ENCODE data around the gene ST6GAL1.
"Not testable (repeated sequence)": the region's sequence is repeated elsewhere in the genome, so short reads cannot be mapped to it uniquely, and the experiment has no call there.

The ST6GAL1 gene

GRCh38 chr3:186971106-186971505, 40.8 kb downstream of the ST6GAL1 start:
- not testable (repeated sequence) for DNase-seq

- no peak for DNase-seq
These were observed 41.3 kb downstream of the ST6GAL1 start for GRCh38 chr3:186971578-186971977.

GRCh38 chr3:186973702-186974101, 43.4 kb downstream of the ST6GAL1 start:
- no peak for DNase-seq

- no peak for DNase-seq
These were observed 44.5 kb downstream of the ST6GAL1 start for GRCh38 chr3:186974824-186975313.

GRCh38 chr3:186975726-186976125, 45.4 kb downstream of the ST6GAL1 start:
- no peak for DNase-seq

GRCh38 chr3:186976837-186977750, 46.8 kb downstream of the ST6GAL1 start:
- no peak for DNase-seq

DNA sequence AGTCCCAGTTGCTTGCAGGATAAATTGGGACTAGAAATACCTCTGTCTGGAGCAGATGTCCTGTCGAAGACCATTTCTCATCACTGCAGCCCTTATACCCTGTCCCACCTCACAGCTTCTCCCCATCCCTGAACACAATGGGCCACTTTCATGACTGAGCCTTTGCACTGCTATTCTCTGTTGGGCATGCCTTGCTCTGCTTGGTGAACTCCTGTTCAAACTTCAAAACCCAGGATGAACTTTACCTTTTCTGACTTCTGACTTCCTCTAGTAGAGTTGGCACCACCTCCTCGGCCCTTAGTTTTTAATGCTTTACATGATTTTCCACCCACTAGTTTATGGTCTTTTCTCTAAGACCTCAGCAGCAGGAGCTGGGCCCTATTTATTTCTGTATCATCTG, 48.4 kb downstream of the ST6GAL1 start:
- DNase-seq = no peak

- DNase-seq = no peak
These were observed 49.5 kb downstream of the ST6GAL1 start for GRCh38 chr3:186979852-186980251.

- no peak for DNase-seq
These were observed 50.7 kb downstream of the ST6GAL1 start for GRCh38 chr3:186980989-186981388.

DNA sequence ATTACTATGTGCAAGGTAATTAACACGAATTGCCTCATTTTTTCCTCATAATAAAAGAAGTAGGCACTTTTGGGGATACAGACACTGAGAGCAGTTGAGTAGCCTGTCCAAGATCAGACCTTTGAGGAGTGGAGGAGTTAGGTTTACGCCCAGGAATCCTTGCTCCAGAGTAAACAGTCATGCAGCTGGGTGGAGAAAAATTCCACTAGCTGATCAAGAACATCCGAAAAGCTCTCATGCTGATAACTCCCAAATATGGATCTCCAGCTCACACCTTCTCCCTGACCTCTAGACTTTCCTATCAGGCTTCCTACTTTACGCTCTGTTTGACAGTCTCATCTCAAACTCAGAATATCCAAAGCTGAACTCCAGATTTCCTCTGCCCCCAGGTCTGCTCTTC, 53.3 kb downstream of the ST6GAL1 start:
- DNase-seq = no peak

DNA sequence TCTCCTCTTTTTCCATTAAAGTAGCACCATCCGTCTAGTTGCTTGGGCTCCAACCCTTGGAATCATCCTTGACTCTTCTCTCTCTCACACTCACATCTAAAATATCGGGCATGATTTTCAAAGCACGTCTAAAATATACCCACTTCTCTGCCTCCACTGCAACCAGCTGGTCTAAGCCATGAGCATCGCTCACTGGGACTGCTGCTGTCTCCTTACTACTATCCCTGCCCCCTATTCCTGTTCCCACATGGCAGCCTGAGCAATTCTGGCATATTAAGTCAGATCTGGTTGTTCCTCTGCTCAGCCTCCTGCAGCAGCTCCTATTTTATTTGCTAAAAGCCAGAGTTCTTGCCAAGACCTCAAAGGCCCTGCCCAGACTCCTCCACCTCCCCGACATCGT, 53.7 kb downstream of the ST6GAL1 start:
- no peak for DNase-seq

DNA sequence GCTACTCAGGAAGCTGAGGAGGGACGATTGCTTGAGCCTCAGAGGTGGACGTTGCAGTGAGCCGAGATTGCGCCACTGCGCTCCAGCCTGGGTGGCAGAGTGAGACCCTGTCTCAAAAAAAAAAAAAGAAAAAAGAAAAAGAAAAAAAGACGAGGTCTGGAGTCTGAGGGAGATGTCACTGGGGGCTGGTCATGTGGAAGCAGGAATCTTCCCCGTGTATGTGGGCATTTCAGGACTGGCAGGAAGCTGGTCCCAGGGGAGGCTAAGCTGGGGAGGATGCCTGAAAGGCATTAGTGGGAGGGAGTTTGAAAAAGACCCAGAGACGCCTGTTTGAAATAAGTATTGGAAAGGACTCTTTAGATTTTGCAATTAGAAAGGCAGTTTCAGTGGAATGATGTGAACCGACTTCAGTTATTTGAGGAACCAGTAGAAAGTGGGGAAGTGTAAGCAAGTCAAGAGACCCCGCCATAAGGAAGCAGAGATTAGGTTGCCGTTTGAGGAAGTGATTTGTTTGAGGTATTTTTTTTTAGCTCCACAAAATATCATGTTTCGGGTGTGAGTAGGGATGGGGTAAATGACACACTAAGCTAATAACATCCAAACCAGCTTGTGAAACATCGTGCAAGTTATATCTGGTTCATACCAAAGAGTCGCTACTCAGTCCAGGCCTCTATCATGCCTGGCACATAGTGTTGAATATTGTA, 55.5 kb downstream of the ST6GAL1 start:
- DNase-seq = no peak

DNA sequence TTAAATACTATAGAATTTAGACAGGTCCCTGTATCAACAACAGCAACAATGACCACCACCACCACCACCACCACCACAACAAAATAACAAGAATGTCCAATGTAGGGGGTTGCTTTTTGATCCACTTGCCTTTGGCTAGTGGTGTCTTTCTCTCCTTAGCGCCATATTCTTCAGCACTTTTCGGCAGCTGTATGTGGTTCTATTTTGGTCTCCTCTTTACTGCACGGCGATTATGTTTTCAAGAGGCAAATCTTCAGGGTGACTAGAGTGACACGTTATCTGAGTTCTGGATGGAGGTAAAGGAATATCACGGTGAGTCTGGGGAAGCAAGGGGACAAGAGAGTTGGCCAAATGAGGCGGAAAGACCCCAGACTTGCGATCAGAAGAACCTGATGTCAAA, 56.1 kb downstream of the ST6GAL1 start:
- DNase-seq = no peak

GRCh38 chr3:186986816-186987215, 56.5 kb downstream of the ST6GAL1 start:
- DNase-seq = no peak

DNA sequence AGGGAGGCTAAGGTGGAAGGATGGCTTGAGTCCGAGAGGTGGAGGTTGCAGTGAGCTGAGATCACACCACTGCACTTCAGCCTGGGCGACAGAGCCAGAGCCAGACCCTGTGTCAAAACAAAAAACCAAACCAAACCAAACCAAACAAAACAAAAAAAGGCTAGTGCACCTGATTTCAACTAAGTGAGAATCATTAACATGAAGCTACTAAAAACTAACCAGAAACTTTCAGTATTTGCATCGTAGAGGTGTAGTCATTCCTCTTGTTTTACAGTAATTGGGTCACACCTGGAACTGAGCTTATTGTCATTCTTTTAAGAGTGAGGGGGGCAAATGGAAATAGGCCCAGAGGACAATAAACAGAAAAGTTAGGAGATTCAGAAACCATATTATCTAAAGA, 58.5 kb downstream of the ST6GAL1 start:
- no peak for DNase-seq

- no peak for DNase-seq
These were observed 59.1 kb downstream of the ST6GAL1 start for GRCh38 chr3:186989429-186989828.

GRCh38 chr3:186990277-186990676, 60.0 kb downstream of the ST6GAL1 start:
- DNase-seq = no peak

DNA sequence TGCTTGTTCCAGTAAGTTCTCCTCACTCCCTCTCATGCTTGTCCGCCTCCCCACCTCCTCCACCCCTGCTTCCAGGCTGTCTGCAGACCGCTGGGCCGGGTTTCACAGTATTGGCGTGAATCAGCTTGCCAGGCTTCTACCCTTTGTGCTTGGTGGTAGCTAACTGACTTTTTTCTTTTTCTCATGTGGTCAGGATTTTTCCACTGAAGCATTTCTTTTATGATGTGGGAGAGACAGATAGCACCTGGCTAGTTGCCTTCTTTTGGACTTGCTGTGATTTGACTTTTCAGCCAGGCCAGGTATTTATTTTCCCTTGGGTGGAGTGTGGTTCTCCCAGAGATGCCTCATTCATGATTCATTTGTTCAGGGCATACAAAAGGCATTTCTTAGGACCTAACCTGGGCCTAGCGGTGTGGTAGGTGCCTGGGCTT, 60.6 kb downstream of the ST6GAL1 start:
- no peak for DNase-seq

GRCh38 chr3:186991470-186991869, 61.1 kb downstream of the ST6GAL1 start:
- DNase-seq = no peak

DNA sequence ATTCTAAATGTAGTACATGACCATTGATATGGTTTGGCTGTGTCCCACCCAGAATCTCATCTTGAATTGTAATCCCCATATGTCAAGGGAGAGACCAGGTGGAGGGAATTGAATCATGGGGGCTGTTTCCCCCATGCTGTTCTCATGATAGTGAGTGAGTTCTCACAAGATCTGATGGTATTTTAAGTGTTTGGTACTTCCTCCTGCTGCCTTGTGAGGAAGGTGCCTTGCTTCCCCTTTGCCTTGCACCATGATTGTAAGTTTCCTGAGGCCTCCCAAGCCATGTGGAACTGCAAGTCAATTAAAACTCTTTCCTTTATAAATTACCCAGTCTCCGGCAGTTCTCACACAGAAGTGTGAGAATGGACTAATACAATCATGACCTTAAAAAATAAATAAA, 61.8 kb downstream of the ST6GAL1 start:
- not testable (repeated sequence) for DNase-seq

DNA sequence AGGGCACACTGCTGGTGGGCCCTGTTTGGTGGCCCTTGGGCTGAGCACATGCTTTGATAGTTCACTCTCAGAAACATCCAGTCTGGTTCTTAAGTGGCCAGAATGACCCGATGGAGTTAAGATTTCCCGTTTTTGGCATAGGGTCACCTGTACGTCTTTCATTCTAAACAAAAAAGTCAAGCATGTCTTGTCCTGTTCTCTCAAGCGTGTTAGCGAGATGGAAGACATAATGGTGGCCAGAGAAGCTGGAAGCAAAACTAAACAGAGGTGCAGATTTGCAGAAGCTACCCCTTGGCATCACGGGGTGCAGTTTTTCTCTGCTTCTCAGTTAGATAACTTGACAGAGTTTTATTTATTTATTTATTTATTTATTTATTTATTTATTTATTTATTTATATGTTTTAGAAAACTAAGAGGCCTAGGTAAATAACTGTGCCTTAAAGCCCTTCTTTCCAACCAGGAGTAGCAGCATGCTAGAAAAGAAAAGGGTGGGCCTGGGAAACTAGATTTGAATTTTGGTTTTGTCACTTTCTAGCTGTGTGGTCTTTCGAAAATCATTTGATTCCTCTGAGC, 63.0 kb downstream of the ST6GAL1 start:
- DNase-seq = no peak

DNA sequence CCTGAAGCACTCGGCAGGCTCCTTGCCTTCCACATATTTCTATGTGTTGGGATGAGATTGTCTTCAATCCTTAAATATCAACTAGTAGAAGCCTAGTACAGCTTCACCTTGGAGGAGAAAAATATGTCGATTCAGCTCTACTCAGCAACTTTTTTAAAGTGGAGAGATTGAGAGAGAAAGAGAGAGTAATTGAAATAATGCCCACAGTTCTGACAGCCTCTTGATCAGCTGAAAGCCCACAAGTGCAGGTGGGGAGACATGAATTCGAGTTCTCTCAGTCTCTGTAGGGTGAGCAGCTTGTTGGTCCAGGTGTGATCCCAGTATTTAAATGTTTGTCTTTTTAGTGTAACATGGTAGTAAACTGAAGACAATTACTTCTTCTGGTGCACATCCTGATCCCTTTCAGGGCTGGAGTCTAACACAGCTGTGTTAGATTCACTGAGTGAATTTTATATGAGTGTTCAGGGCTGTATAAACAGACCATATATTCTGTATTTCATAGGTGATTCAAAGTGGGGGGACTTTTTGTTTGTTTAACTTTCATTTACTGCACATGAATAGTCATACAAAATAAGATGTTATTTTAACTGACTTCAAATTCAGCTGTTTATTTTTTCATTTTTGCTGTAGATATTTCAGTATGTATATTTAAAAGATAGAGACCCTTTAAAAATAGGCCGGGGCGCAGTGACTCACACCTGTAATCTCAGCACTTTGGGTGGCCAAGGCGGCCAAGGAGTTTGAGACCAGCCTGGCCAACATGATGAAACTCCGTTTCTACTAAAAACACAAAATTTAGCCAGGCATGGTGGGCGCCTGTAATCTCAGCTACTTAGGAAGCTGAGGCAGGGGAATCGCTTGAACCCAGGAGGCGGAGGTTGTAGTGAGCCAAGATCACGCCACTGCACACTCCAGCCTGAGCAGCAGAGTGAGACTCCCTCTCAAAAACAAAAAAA, 64.0 kb downstream of the ST6GAL1 start:
- DNase-seq = no peak
